Stimulated activated naive B cell treated with anti-CD40 and anti-IgM and Interleukin-4, amounts not matched to agents 10 μg/mL and 1 μg/mL and 100 μg/mL, for 72 hours (primary cell): ENCODE data around the gene GNPTG.

Experiments used
- ATAC-seq, 2 donors: fragments of 150-1000 bp; cut with Tn5 transposase; replicated peaks; 2 replicates each; pipeline ENCODE4 v1.10.0; 2021; ENCODE audit warnings: moderate library complexity in 1 of 2
- DNase-seq: peaks from one replicate; pipeline ENCODE4 v3.0.0; 2021
- H3K27ac Mint-ChIP-seq: one replicate; pipeline ENCODE4 v1.8.0; 2022; ENCODE audit warnings: mild to moderate bottlenecking, mixed read lengths
- H3K27me3 Mint-ChIP-seq, 2 donors: one replicate each; pipeline ENCODE4 v1.8.0; 2022; ENCODE audit warnings: mixed read lengths in 2 of 2
- H3K36me3 Mint-ChIP-seq, 2 donors: one replicate each; pipeline ENCODE4 v1.8.0; 2022; ENCODE audit warnings: mixed read lengths in 2 of 2, mild to moderate bottlenecking in 1 of 2
- H3K4me1 Mint-ChIP-seq, 2 donors: one replicate each; pipeline ENCODE4 v1.8.0; 2022; ENCODE audit warnings: mixed read lengths in 2 of 2, mild to moderate bottlenecking in 1 of 2
- H3K4me3 Mint-ChIP-seq, 2 donors: one replicate each; pipeline ENCODE4 v1.8.0; 2022; ENCODE audit warnings: mild to moderate bottlenecking in 2 of 2, mixed read lengths in 2 of 2, moderate library complexity in 1 of 2
- H3K9me3 Mint-ChIP-seq, 2 donors: one replicate each; pipeline ENCODE4 v1.8.0; 2022; ENCODE audit warnings: mixed read lengths in 2 of 2, mild to moderate bottlenecking in 1 of 2

Gene GNPTG

GRCh38 chr16:1351582-1352362 lies at the start of gene GNPTG, which contains the start of gene TSR3:
TSS of gene GNPTG (plus strand) at chr16:1351931. CDS start at chr16:1351966, 35 bp downstream.
TSS of gene TSR3 (minus strand) at chr16:1351878. CDS start at chr16:1351804, 74 bp downstream.
- peak; percentile 85 for DNase-seq
- H3K4me1 Mint-ChIP-seq, result peaks cover 36 to 65% of the 10 kb centered on the region in 2 donors
- H3K4me3 Mint-ChIP-seq, result peak within 1 kb of the TSS; percentile 88 to 91
- H3K9me3 Mint-ChIP-seq, result no peaks in the 10 kb centered on the region
- peak within 1 kb of the TSS; percentile 93 for H3K27ac Mint-ChIP-seq
- ATAC-seq, result peak; percentile 94 to 95
- H3K36me3 Mint-ChIP-seq, result peaks cover 6 to 30% of the 10 kb centered on the region in 2 donors
- H3K27me3 Mint-ChIP-seq, result no peaks in the 10 kb centered on the region

GRCh38 chr16:1305823-1306222 lies 45.9 kb upstream of the GNPTG start:
- H3K27ac Mint-ChIP-seq, result peak overlapping the region; percentile 82
- no peak overlapping the region for H3K4me3 Mint-ChIP-seq
- H3K9me3 Mint-ChIP-seq, result no peaks in the 10 kb centered on the region
- no peak for ATAC-seq
- H3K36me3 Mint-ChIP-seq, result peaks cover 7 to 9% of the 10 kb centered on the region in 2 donors
- DNase-seq, result no peak
- peaks cover 40 to 58% of the 10 kb centered on the region in 2 donors for H3K4me1 Mint-ChIP-seq
- no peaks in the 10 kb centered on the region for H3K27me3 Mint-ChIP-seq

GRCh38 chr16:1306334-1306733 lies 45.4 kb upstream of the GNPTG start:
- H3K4me3 Mint-ChIP-seq, result peak overlapping the region in 1 of 2 donors; percentile 63

GRCh38 chr16:1308036-1308976 lies 43.4 kb upstream of the GNPTG start:
- ATAC-seq (peak; percentile 15 to 30), DNase-seq (no peak)
- H3K27me3 Mint-ChIP-seq, result no peaks in the 10 kb centered on the region
- peak overlapping the region; percentile 100 for H3K27ac Mint-ChIP-seq
- H3K4me3 Mint-ChIP-seq, result peak overlapping the region; percentile 93 to 96
- peaks cover 15 to 17% of the 10 kb centered on the region in 2 donors for H3K36me3 Mint-ChIP-seq
- peaks cover 43 to 69% of the 10 kb centered on the region in 2 donors for H3K4me1 Mint-ChIP-seq
- no peaks in the 10 kb centered on the region for H3K9me3 Mint-ChIP-seq

More at GRCh38 chr16:1306334-1306733, 45.4 kb upstream of the GNPTG start:
- H3K36me3 Mint-ChIP-seq, result peaks cover 11 to 14% of the 10 kb centered on the region in 2 donors
- ATAC-seq, result no peak
- DNase-seq, result no peak
- H3K4me1 Mint-ChIP-seq, result peaks cover 43 to 58% of the 10 kb centered on the region in 2 donors
- H3K27me3 Mint-ChIP-seq, result no peaks in the 10 kb centered on the region
- H3K27ac Mint-ChIP-seq, result peak overlapping the region; percentile 82
- no peaks in the 10 kb centered on the region for H3K9me3 Mint-ChIP-seq

GRCh38 chr16:1308977-1309885 lies 42.5 kb upstream of the GNPTG start, which contains the start of gene UBE2I:
TSS of gene UBE2I (plus strand) at chr16:1309636. CDS start at chr16:1314031, 4,395 bp downstream.
- Mint-ChIP-seq H3K4me3 (peak within 1 kb of the TSS; percentile 96 to 97), H3K4me1 (peaks cover 36 to 62% of the 10 kb centered on the region in 2 donors), H3K27ac (peak within 1 kb of the TSS; percentile 100), H3K9me3 (no peaks in the 10 kb centered on the region), H3K36me3 (peaks cover 18 to 22% of the 10 kb centered on the region in 2 donors), H3K27me3 (no peaks in the 10 kb centered on the region)
- DNase-seq (peak; percentile 99), ATAC-seq (peak; percentile 68 to 79)

- H3K36me3 Mint-ChIP-seq, result peaks cover 24 to 26% of the 10 kb centered on the region in 2 donors
- no peaks in the 10 kb centered on the region for H3K9me3 Mint-ChIP-seq
- DNase-seq, result no peak
These were observed 41.6 kb upstream of the GNPTG start for GRCh38 chr16:1309888-1310831.

DNA sequence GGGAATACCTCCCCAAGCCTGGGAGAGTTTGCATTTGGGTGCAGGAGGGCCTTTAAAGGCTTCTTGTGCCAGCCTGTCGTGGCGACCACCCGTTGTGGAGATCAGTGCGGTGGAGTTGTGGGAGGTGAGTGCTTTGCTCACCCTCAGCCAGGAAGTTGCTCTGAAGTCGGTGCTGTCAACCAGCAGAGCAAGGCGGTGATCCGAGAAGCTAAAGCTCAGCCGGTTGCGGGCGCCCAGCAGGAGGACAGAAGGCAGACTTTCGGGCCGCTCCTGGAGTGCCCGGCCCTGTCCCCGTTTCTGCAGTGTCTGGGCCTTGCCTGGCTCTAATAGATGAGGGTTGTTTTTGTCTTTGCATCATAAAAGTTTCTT lies 40.9 kb upstream of the GNPTG start:
- Mint-ChIP-seq H3K27ac (peak overlapping the region; percentile 97), H3K4me3 (peak overlapping the region; percentile 89 to 97), H3K4me1 (peaks cover 33 to 51% of the 10 kb centered on the region in 2 donors), H3K36me3 (peaks cover 24 to 30% of the 10 kb centered on the region in 2 donors), H3K9me3 (no peaks in the 10 kb centered on the region), H3K27me3 (no peaks in the 10 kb centered on the region)
- DNase-seq, result no peak
- ATAC-seq, result peak; percentile 8 to 13

More at GRCh38 chr16:1309888-1310831, 41.6 kb upstream of the GNPTG start:
- Mint-ChIP-seq H3K27ac (peak overlapping the region; percentile 97), H3K4me1 (peaks cover 34 to 55% of the 10 kb centered on the region in 2 donors), H3K27me3 (no peaks in the 10 kb centered on the region), H3K4me3 (peak overlapping the region; percentile 89 to 97)
- ATAC-seq, result peak; percentile 17 to 31

DNA sequence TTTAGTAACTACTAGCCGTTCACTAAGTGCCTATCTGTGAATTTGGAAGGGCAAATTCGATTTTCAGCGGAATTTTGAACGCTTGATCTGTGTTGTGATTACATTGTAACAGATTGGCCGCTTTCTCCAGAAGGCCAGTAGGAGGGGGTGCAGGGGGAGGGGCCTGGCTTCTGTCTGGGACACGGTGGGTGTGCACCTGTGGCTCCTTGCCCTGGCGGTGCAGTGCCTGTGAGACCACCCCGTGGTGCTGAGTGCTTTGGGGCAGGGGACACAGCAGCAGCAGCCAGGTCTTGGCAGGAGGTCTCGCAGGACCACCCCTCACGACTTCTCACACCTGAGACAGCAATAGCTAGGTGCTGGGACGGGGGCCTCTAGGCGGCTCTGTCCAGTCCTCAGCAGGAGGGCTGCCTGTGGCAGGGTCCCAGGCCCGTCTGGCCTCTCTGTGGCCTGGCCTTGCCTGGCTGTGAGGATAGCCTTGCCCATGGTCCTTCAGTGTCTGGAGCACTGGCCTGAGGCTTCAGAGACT lies 40.5 kb upstream of the GNPTG start:
- H3K27ac Mint-ChIP-seq, result peak overlapping the region; percentile 97
- peak overlapping the region; percentile 89 to 97 for H3K4me3 Mint-ChIP-seq
- peaks cover 28 to 46% of the 10 kb centered on the region in 2 donors for H3K4me1 Mint-ChIP-seq
- H3K27me3 Mint-ChIP-seq, result no peaks in the 10 kb centered on the region
- DNase-seq (no peak), ATAC-seq (no peak)
- no peaks in the 10 kb centered on the region for H3K9me3 Mint-ChIP-seq
- H3K36me3 Mint-ChIP-seq, result peaks cover 24 to 35% of the 10 kb centered on the region in 2 donors

DNA sequence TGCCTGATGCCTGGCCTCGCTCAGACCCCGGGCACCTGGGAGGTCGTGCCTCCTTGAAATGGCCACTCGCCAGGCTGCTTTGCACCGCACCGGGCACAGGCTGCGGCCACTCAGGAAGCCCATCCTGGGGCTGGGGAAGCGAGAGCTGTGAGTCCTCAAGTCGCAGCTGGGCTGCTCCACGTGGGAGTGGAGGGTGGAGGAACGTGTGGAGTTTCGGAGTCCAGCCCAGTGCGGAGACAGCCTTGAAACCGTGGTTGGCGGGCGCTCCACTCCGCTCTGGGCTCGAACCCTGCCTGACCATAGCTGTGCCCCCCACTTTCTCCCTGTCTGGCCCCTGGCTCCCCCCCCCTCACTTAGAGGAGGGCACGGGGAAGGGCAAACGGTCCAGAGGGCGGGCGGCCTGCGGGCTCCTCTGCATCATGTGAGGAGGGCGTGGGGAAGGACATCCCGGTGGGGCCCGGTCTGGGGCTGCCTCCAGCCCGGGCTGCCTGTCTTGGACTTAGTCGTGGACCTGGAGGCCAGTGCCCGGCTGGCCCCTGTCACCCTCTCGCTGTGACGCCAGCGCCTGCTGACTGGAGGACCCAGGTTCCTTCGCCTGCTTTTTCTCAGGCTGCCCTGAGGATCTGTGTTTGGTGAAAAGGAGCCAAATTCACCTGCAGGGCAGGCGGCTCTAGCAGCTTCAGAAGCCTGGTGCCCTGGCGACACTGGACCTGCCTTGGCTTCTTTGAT lies 39.8 kb upstream of the GNPTG start:
- Mint-ChIP-seq H3K9me3 (no peaks in the 10 kb centered on the region), H3K4me1 (peaks cover 25 to 40% of the 10 kb centered on the region in 2 donors), H3K27me3 (no peaks in the 10 kb centered on the region), H3K36me3 (peaks cover 27 to 41% of the 10 kb centered on the region in 2 donors), H3K4me3 (peak overlapping the region; percentile 89 to 97), H3K27ac (peak overlapping the region; percentile 56)
- ATAC-seq (no peak), DNase-seq (no peak)

- peak overlapping the region; percentile 39 to 89 for H3K4me3 Mint-ChIP-seq
- DNase-seq, result no peak
- no peaks in the 10 kb centered on the region for H3K27me3 Mint-ChIP-seq
- peak overlapping the region; percentile 51 for H3K27ac Mint-ChIP-seq
- peaks cover 21 to 40% of the 10 kb centered on the region in 2 donors for H3K4me1 Mint-ChIP-seq
- H3K9me3 Mint-ChIP-seq, result no peaks in the 10 kb centered on the region
- no peak for ATAC-seq
- peaks cover 28 to 45% of the 10 kb centered on the region in 2 donors for H3K36me3 Mint-ChIP-seq
These were observed 39.3 kb upstream of the GNPTG start for GRCh38 chr16:1312467-1312816.

- ATAC-seq (no peak), DNase-seq (no peak)
- H3K4me1 Mint-ChIP-seq, result peaks cover 20 to 40% of the 10 kb centered on the region in 2 donors
- no peaks in the 10 kb centered on the region for H3K9me3 Mint-ChIP-seq
- H3K27me3 Mint-ChIP-seq, result no peaks in the 10 kb centered on the region
- peak overlapping the region in 1 of 2 donors; percentile 89 for H3K4me3 Mint-ChIP-seq
- H3K36me3 Mint-ChIP-seq, result peaks cover 32 to 49% of the 10 kb centered on the region in 2 donors
- peak overlapping the region; percentile 51 for H3K27ac Mint-ChIP-seq
These were observed 38.8 kb upstream of the GNPTG start for GRCh38 chr16:1312903-1313302.
